ENCODE data around the gene SYNE1. TPM values are rescaled to one million over a fixed set of nuclear protein-coding genes. Genes with fewer than 3 reads are reported as not detected.

The SYNE1 gene
- total RNA-seq, 1 experiment from 2014 or later: 2.5 TPM

DNA sequence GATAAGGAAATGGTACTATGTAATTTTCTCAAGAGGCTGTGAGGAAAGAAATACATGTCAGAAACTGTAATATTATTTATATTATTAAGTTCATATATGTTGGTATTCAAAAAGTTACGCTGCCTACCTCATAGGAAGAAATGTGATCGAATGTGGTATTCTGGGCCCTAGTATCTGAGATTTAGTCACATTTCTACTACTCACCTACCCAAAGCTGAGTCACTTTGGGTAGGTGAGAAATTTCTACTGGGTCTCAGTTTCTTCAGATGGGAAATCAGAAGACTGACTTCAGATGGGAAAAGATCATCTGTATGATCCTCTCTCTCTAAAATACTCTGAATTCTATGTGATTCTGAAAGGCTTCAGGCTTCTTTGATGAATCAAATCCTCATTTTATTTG, 411.0 kb downstream of the SYNE1 start:
- Histone ChIP-seq H3K4me3 (ENCODE audit: insufficient read depth, low read depth, low read length) (no peak overlapping the region), H3K36me3 (replicated peaks; ENCODE audit: control insufficient read depth, insufficient read depth, low read length) (no peaks in the 10 kb centered on the region), H3K27me3 (ENCODE audit: control insufficient read depth, insufficient read depth, low read length) (no peaks in the 10 kb centered on the region)
- no peak for DNase-seq

DNA sequence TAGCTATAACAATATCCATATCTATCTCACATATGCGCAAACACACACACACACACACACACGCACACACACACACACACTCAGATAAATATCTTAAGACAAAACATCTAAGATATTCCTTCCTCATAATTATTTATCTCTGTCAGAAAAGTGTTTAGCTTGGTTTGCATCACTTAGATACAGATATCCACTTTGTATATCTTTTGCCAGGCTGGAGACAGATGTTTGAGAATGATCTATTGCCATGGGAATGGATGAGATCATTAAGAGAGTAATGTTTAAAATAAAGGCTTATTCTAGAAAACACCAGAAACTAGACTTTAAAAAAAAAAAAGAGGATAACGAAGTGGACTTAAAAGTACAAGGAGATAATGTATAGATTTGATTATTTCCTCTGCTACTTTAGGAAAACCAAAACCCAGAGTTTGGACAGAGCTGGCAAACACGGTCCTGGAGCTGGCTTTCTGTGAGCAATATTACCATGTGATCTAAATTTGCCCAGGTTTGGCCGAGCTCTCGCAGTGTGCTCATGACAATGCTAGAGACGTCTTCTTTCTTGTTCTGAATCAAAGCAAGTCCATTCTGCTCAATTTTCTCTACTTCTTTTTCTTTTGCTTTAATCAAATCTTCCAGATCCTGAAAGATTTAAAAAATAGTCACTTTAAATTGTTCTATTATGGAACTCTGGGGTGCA, 411.8 kb downstream of the SYNE1 start:
- Histone ChIP-seq H3K27me3 (ENCODE audit: control insufficient read depth, insufficient read depth, low read length) (no peaks in the 10 kb centered on the region), H3K4me3 (ENCODE audit: insufficient read depth, low read depth, low read length) (no peak overlapping the region), H3K36me3 (replicated peaks; ENCODE audit: control insufficient read depth, insufficient read depth, low read length) (no peaks in the 10 kb centered on the region)
- no peak for DNase-seq

DNA sequence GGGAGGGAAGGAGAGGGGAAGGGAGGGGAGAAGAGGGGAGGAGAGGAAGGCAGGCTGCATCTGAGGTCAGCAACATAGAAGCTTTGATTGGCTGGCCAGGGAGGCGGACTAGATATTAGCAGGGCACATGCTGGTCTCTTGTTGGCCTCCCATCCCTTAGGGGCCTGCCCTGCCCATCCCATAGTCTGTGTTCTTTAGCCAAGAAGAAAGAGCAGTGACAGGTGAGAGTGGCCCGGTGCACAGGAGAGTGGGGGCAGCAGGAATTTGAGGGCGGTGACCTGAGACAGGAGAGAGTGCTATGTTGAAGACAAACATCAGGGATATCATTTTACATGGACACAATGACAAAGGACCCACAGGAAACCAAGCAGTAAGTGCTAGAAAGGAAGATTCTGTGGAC, 413.5 kb downstream of the SYNE1 start:
- no peaks in the 10 kb centered on the region for H3K27me3 ChIP-seq (ENCODE audit: control insufficient read depth, insufficient read depth, low read length)

GRCh38 chr6:152221806-152222628, 415.1 kb downstream of the SYNE1 start:
- Histone ChIP-seq H3K36me3 (replicated peaks; ENCODE audit: control insufficient read depth, insufficient read depth, low read length) (no peaks in the 10 kb centered on the region), H3K4me3 (ENCODE audit: insufficient read depth, low read depth, low read length) (no peak overlapping the region), H3K27me3 (ENCODE audit: control insufficient read depth, insufficient read depth, low read length) (no peaks in the 10 kb centered on the region)
- DNase-seq: no peak

More for the DNA sequence above, 413.5 kb downstream of the SYNE1 start:
- DNase-seq: no peak
- H3K36me3 ChIP-seq (replicated peaks; ENCODE audit: control insufficient read depth, insufficient read depth, low read length): no peaks in the 10 kb centered on the region
- H3K4me3 ChIP-seq (ENCODE audit: insufficient read depth, low read depth, low read length): no peak overlapping the region

GRCh38 chr6:152220786-152221185, 416.4 kb downstream of the SYNE1 start:
- no peak for DNase-seq
- Histone ChIP-seq H3K27me3 (ENCODE audit: control insufficient read depth, insufficient read depth, low read length) (no peaks in the 10 kb centered on the region), H3K4me3 (ENCODE audit: insufficient read depth, low read depth, low read length) (no peak overlapping the region), H3K36me3 (replicated peaks; ENCODE audit: control insufficient read depth, insufficient read depth, low read length) (no peaks in the 10 kb centered on the region)

DNA sequence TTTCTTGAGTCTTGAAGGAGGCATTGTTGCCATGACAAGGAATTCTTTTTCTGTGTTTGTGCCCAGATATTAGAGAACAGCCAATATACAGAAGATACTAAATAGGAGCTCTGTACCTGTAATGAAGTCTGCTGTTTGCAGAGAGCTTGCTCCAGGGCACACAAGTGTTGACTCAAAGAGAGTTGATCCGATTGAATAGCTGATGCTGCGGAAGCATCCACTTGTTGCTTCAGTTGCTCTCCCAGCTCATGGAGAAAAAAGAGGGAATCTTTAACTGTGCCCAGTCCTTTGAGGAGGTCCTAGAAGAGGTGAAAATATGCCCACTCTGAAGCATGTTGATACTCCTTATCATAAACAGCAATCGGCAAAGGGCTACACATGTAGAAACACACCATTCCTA, 418.3 kb downstream of the SYNE1 start:
- Histone ChIP-seq H3K4me3 (ENCODE audit: insufficient read depth, low read depth, low read length) (no peak overlapping the region), H3K36me3 (replicated peaks; ENCODE audit: control insufficient read depth, insufficient read depth, low read length) (no peaks in the 10 kb centered on the region), H3K27me3 (ENCODE audit: control insufficient read depth, insufficient read depth, low read length) (no peaks in the 10 kb centered on the region)
- no peak for DNase-seq

DNA sequence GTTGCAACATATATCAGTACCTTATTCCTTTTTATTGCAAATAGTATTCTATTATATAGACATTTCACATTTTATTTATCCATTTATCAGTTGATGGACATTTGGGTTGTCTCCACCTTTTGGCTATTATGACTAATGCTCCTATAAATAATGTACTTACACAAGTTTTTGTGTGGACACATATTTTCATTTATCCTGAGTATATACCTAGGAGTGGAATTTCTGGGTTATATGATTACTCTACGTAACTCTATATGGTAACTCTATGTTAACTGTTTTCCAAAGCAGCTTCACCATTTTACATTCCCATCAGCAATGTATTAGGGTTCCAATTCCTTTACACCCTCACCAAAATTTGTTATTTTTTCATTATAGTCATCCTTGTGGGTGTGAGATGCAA, 424.7 kb downstream of the SYNE1 start:
- no peak for DNase-seq
- Histone ChIP-seq H3K27me3 (ENCODE audit: control insufficient read depth, insufficient read depth, low read length) (no peaks in the 10 kb centered on the region), H3K36me3 (replicated peaks; ENCODE audit: control insufficient read depth, insufficient read depth, low read length) (no peaks in the 10 kb centered on the region), H3K4me3 (ENCODE audit: insufficient read depth, low read depth, low read length) (no peak overlapping the region)

DNA sequence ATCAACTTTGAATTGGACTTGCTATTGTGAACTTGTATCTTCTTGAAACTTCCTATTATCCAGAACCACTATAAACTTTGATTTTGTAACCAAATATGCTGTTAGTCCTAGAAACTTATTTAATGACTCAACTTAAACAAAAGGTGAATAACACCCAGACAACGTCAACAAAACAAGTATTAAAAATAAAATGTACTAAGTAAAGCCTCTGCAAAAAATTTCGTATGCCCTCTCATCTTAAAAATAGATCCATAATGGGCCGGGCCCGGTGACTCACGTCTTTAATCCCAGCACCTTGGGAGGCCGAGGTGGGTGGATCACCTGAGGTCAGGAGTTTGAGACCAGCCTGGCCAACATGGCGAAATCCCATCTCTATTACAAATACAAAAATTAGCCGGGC, 428.0 kb downstream of the SYNE1 start:
- Histone ChIP-seq H3K27me3 (ENCODE audit: control insufficient read depth, insufficient read depth, low read length) (no peaks in the 10 kb centered on the region), H3K36me3 (replicated peaks; ENCODE audit: control insufficient read depth, insufficient read depth, low read length) (no peaks in the 10 kb centered on the region), H3K4me3 (ENCODE audit: insufficient read depth, low read depth, low read length) (no peak overlapping the region)
- DNase-seq: no peak

DNA sequence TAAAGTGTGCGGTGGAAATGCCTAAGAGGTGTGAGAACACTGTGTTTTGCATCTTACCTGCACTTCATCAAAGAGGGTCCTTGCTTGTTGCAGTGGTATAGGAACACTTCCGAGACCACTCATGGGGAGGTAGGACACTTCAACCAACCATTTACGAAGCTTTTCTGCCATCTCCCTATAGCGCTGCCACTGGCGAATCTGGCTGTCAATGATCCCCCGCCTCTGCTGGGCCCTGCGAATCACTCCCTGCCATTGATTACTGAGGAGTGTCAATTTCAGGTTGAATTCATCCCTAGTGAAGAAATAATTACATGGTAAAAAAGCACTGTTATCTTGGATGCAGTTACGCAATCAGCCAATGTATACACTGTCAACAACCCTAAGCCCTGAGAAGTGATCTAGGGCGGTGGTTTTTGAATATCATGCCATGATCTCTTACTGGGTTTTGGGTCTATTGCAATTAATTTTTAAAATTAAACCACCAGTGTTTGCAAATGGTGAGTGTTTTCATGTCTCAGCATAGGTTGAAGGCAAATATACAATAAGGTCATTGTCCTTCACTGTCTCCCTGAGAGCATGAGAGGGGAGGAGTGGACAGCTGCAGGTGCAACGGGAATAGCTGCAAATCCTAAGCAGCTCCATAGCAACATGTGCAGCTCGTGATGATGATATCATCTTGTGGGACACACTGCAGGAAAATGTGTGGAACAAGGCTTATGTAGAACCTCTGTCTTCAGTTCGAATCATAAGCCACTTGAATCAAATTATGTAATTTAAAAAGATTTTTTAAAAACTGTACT, 429.0 kb downstream of the SYNE1 start:
- H3K27me3 ChIP-seq (ENCODE audit: control insufficient read depth, insufficient read depth, low read length): no peaks in the 10 kb centered on the region
- DNase-seq: no peak
- no peaks in the 10 kb centered on the region for H3K36me3 ChIP-seq (replicated peaks; ENCODE audit: control insufficient read depth, insufficient read depth, low read length)
- no peak overlapping the region for H3K4me3 ChIP-seq (ENCODE audit: insufficient read depth, low read depth, low read length)

DNA sequence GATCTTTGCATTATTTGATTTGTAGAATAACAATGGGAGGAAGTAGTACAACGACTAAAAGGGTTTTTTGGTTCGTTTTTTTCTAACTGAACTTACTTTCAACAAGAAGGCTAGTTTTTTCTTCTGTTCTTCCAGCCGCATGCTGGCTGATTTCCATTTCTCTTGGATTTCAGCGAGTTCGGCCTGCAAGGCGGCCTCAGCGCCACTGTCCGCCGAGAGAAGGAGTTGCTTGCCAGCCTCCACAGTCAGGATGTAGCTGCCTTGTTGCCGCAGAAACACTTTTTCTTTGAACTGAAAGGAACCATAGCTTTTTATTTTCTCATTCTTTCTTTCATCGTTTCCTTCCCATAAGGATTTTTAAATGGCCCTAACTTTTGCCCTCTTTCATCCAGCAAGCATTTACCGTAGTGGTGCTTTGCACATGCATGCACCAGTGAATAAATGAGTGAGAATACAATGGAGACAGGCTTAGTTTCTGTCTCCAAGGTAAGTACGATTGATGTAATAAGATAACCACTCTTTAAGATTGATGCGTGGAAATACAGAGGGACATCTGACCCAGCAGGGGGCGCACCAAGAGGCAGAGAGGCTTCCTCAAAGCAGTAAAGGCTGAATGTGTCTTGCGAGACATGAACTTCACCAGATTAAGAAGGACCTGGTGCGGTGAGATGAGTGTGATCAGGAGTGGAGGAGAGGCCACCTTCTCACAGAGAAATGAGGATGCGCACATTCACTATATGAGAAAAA, 430.9 kb downstream of the SYNE1 start:
- peak; percentile 6 for DNase-seq
- H3K27me3 ChIP-seq (ENCODE audit: control insufficient read depth, insufficient read depth, low read length): no peaks in the 10 kb centered on the region
- H3K4me3 ChIP-seq (ENCODE audit: insufficient read depth, low read depth, low read length): no peak overlapping the region
- no peaks in the 10 kb centered on the region for H3K36me3 ChIP-seq (replicated peaks; ENCODE audit: control insufficient read depth, insufficient read depth, low read length)

DNA sequence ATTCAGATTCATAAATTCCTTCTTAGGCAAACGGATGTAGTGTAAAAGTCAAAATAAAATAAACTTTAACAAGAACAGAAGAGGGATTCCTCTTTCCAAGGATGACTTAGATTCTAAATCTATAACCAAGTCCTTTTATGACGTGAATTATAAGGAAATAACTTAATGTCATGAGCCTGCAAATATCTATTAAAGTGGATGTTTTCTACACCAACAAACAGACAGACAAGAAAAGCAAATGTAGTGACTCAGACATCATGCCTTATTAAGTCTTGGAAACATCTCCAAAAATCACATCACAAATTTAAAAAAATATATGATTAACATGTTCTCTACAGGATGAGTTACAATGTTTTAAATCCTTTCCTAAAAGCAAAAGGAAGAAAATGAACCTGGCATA, 432.6 kb downstream of the SYNE1 start:
- Histone ChIP-seq H3K27me3 (ENCODE audit: control insufficient read depth, insufficient read depth, low read length) (no peaks in the 10 kb centered on the region), H3K4me3 (ENCODE audit: insufficient read depth, low read depth, low read length) (no peak overlapping the region), H3K36me3 (replicated peaks; ENCODE audit: control insufficient read depth, insufficient read depth, low read length) (no peaks in the 10 kb centered on the region)
- no peak for DNase-seq

DNA sequence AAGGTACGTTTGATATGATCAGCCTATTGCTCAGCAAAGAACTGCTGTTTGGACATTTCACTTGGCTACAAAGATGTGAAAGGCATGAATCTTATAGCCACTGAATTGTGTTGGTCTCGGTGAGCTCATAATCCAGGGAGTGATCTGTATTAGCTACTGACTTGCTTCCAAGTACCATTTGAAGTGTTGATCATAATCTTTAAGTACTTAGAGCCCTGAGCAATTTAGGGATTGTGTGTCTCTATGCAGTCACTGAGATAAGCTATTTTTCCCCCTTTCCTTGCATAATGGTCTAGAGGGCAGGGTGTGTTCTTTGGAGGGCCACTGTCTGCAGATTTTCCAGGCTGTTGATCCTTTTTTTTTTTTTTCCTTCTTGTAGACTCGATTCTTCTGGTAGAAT, 436.0 kb downstream of the SYNE1 start:
- DNase-seq: no peak
- Histone ChIP-seq H3K4me3 (ENCODE audit: insufficient read depth, low read depth, low read length) (no peak overlapping the region), H3K27me3 (ENCODE audit: control insufficient read depth, insufficient read depth, low read length) (no peaks in the 10 kb centered on the region), H3K36me3 (replicated peaks; ENCODE audit: control insufficient read depth, insufficient read depth, low read length) (no peaks in the 10 kb centered on the region)

GRCh38 chr6:152195896-152196295, 441.3 kb downstream of the SYNE1 start:
- Histone ChIP-seq H3K36me3 (replicated peaks; ENCODE audit: control insufficient read depth, insufficient read depth, low read length) (no peaks in the 10 kb centered on the region), H3K27me3 (ENCODE audit: control insufficient read depth, insufficient read depth, low read length) (no peaks in the 10 kb centered on the region)

GRCh38 chr6:152189736-152190135, 447.4 kb downstream of the SYNE1 start:
- Histone ChIP-seq H3K27me3 (ENCODE audit: control insufficient read depth, insufficient read depth, low read length) (no peaks in the 10 kb centered on the region), H3K4me3 (ENCODE audit: insufficient read depth, low read depth, low read length) (no peak overlapping the region), H3K36me3 (replicated peaks; ENCODE audit: control insufficient read depth, insufficient read depth, low read length) (no peaks in the 10 kb centered on the region)
- DNase-seq: no peak

More at GRCh38 chr6:152195896-152196295, 441.3 kb downstream of the SYNE1 start:
- no peak for DNase-seq
- H3K4me3 ChIP-seq (ENCODE audit: insufficient read depth, low read depth, low read length): no peak overlapping the region
